GM10847 (cell line): ENCODE measurements around the gene PLA2G2E.

ENCODE experiments used
- POLR2A ChIP-seq: IDR thresholded peaks from 2 replicates; pipeline ENCODE4 v1.6.1; 2011; ENCODE audit not compliant: insufficient read length; ENCODE audit errors: extremely low read depth

Gene PLA2G2E, protein sequence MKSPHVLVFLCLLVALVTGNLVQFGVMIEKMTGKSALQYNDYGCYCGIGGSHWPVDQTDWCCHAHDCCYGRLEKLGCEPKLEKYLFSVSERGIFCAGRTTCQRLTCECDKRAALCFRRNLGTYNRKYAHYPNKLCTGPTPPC

DNA sequence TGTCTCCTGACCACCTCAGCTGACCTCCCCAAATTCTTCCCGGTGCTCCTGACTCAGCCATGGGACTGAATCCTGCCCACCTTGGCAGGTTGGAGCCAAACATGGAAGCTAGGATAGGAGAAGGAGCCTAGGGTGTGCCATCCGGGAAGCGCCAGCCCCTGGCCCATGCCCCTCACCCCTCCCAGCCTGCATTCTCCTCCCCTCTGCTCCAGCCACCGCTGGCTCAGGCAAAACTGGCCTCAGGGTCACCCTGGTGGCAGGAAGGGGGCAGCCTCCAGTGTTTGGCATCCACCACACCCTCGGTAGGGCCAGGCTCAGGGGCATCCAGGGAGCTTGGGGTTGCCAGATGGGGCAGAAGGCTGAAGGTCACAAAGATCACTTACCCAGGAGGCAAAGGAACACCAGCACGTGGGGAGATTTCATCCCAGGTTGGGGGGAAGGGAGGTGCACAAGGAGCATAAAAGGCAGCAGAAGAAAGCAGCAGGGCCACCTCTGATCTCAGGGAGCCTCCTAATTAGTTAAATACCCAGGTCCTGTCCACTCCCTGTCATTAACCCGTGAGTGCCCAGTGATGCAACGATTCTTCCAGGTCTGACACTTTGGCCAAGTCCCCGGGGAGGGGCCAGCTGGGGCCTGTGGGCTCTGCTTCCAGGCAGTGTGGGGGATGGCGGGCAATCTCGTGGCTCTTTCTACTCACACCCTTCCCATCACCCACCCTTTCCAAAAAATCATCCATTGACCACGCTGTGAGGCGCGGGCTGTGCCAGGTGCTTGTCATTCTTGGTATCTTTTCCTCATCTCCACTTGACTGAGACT lies at the start of gene PLA2G2E:
TSS of gene PLA2G2E (minus strand) at position 481 of the 816 bp plus-strand sequence. CDS start at position 423, 58 bp downstream.
- no peak for TF ChIP-seq POLR2A

DNA sequence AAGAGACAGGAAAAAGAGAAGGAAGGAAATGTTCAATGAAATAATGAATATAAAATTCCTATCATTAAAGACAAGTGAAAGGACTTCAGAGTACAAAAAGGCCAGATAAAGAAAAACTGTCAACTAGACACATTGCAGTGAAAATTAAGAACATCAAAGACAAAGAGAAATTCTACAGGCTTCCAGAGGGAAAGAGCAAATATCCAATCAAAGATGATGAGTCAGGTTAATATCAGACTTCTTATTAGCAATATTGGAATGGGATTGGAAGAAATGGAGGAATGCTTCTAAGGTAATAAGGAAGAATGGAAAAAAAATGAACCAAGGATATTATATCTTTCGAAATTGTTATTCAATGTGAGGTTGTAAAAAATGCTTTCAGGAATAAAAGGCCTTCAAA lies 48.2 kb upstream of the PLA2G2E start:
- no peak for TF ChIP-seq POLR2A

DNA sequence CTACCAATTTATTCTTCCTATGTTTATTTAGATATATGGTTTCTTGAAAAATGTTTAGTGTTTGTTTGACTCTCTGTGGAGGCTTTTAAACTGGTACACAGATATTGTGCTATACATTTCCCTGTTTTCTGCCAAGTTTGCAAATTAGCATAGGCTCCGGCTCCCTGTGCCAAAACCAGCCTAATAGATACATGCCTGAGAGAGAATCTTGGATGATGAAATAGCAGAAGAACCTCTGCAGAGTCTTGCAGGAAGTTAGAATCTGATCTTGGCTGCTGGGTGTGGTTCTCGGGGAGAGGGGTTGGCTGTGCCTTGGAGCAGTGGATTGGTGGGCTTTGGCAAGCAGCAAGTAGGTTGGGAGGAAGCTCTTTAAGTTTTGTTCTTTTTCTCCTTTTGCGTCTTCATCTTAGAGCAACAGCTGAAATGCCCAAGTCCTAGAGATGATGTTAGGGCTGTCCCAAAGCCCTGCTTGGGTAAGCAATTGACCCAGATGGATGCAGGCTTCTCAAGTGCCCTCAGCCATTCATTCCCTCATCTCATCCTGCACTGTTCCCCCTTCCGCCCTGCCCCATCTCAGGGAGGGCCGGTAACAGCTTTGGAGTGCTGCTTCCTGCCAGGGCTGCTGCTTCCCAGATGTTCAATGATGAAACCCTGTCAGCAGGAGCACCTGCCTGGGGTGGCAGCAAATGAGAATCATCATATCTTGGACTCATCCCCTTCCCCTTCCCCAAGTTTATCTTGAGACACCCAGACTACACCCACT lies 46.7 kb upstream of the PLA2G2E start:
- TF ChIP-seq POLR2A, result no peak

DNA sequence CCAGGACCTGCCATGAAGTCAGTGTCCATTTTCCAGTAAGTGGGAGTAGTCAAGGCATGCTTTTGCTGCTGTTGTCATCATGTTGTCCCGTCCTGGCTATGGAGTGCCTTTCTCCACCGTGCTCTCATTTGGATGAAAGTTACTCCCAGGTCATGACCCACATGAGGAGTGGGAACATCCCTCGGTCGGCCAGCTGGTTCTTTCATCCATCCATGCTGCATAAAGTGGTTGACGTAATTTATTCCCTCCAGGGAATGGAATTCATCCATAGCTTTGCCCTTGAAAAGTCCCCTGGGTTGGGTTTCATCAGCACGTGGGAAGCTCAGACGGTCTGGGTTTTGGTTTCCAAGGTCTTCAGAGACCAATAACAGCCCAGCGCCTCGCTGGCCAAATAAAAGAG lies 44.4 kb upstream of the PLA2G2E start:
- TF ChIP-seq POLR2A, result no peak

DNA sequence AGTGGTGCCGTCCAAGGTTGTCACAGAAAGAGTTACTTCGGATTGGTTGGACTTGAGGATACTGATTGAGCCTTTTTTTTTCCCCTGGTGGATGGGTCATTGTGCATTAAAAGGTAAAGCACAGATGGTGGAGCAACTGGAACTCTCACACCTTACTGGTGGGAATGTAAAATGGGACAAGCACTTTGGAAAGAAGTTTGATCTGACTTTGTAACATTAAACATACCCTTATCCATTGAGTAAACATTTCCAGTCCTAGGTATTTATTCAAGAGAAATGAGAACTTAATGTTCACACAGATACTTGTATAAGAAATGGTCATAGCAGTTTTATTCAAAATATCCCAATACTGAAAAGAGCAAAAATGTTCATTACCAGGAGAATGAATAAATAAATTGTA lies 41.1 kb upstream of the PLA2G2E start:
- TF ChIP-seq POLR2A, result no peak

DNA sequence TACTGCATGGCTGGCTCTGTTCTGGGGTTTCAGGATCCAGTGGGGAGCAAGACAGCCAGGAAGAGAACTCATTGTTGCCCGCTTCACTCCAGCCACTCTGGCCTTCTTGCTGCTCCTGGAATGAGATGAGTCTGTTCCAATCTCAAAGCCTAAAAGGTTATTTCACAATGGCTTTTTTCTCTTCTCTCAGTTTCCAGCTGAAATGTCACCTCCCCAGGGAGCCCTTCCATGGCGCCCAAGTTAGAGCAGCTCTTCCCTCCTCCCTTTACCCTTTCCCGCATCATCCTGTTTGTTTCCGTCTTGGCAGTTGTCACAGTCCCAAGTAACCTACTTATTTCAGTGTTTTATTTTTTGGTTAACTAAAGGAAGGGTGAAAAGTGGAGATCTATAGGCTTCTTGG lies 40.2 kb upstream of the PLA2G2E start:
- TF ChIP-seq POLR2A, result no peak

DNA sequence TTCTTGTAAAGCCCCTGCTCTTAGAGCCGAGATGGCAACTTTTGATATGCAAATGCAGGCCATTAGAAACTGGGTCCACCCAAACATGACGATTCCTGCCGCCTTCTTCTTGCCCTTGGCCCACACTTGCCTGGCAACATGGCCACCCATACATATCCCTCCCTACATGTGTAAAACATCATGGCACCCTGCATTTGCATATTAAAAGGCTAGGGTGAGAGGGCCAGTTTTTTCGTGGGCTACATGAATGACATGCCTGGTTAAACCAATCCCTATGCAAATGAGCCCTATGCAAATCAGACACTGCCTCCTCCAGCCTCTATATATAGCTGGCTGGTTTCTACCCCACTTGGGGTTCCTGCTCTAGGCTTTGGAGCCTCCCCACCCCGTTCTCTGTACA lies 37.2 kb upstream of the PLA2G2E start:
- no peak for TF ChIP-seq POLR2A

DNA sequence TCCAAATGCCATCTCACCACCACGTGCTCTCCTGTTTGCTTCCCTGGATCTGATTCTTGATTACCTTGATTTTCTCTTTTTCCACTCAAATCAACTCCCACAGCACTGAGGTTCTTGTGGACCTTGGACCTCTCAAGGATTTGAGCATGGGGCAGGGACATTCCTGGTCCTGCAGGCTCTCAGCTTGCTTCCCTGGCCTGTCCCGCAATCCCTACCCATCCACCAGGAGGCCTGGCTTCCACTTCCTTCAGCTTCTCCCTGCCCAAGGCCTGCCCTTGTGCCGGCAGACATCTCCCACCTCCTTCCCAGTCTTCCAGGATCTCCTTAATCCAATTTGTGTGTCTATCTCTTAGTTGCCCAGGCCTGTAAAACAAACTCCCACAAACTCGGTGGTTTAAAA lies 34.4 kb upstream of the PLA2G2E start:
- no peak for TF ChIP-seq POLR2A

DNA sequence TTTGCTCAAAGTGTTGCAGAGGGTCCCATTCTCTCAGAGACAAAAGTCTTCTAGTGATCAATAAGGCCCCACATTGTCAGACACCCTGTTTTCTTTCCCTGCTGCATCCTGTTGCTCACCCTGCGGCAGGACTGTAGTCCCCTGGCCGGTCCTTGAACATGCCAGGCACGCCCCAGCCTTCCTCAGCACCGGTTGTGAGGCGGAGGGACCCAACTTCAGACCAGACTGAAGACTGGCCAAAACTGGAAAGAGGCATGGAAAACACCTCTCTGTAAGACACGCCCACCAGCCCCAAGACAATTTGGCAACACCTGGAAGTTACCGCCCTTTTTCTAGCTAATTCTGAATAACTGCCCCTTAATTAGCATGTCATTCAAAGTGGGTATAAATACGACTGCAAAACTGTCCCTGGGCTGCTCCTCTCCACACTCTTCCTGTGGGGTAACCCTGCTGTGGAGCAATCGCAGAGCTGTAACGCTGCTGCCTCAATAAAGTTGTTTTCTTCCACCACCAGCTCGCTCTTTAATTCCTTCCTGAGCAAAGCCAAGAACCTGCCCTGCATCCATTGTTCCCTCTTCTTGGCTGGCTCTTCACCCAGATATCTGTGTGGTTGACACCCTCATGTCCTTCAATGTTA lies 32.2 kb upstream of the PLA2G2E start:
- TF ChIP-seq POLR2A, result no peak

DNA sequence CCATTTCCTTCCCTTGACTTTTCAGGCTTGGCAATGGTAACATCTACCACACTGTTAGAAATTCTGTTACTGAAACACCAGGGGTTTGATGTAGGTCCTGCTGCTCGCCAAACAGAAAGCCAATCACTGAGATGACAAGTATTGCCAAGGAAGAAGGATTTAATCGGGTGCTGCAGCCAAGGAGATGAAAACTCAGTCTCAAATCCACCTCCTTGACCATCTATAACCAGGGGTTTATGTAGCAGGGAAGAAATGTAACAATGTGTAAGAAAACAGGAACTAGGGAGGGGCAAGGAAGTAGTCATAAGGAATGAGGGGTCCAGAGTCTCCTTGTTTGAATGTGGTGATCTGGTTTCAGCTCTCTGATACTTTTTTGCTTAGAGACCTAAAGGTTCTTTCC lies 30.6 kb upstream of the PLA2G2E start:
- no peak for TF ChIP-seq POLR2A

DNA sequence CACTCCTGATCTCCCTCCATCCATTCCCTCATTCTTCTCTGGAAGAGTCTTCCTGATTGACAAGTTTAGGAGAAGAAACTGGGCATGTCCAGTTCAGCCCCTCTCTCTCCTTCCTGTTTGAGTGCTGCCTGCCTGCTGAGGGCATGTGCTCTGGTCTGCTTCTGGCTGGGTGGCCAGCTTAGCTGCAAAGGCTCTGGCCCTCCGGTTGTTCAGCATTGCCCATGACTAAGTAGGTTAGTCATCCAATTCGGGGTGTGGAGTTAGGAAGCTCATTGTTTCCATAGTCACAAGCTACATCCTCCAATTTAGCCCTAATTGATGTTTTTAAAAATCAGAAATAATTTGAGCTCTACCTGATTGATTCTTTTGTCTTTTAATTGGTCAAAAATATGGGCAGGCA lies 25.6 kb upstream of the PLA2G2E start:
- TF ChIP-seq POLR2A, result no peak

DNA sequence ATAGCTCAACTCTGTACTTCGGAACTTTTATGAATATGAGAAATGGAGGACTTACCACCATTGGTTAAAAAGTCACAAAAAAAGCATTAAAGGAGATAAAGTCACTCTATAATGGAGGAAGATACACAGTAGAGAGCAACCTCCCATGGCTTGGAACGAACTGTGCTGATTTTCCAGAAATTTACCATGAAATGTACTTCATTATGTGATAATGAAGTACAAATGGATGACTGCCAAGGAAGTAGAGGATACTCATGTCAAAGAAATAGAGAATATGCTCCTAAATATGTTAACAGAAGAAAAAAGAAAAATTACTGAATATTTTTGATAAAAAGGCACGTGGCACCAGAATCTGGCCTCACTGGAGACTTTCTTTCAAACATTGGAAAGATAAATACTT lies 23.6 kb upstream of the PLA2G2E start:
- TF ChIP-seq POLR2A, result no peak

DNA sequence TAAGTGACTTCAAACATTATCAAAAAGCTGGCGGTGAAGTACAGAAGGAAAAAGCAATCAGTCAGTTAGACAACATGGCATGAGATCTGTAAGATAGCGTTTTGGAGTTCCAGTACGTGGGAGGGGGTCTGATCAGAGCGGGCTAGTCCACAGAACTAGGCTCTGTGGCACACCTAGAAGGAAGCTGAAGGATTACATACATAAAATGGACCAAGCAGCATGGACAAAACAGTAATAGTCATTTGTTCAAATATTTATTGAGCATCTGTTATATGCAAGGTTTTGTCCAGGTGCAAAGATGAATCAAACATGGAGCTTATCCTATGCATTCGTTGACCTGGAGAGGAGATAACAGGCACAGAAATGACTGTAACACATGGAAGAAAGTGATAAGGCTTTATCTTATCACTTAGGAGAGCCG lies 22.9 kb upstream of the PLA2G2E start:
- TF ChIP-seq POLR2A, result no peak

DNA sequence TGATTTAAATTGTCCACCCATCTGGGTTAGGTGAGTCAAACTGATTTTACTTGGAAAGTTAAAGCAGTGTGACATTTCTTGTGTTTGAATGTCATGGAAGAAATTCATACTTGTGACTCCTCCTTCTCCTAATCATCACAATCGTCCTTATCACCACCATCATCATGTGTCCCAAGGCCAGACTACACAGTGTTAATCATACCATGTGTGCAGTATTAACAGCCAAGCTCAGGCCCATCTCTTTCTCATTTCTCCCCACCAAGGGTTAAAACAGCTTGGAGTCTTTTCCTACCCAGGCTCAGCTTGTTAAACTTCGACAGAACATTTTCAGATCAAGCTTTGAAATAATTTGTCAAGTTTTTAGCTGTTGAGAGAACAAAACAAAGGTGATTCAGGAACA lies 22.5 kb upstream of the PLA2G2E start:
- no peak for TF ChIP-seq POLR2A

DNA sequence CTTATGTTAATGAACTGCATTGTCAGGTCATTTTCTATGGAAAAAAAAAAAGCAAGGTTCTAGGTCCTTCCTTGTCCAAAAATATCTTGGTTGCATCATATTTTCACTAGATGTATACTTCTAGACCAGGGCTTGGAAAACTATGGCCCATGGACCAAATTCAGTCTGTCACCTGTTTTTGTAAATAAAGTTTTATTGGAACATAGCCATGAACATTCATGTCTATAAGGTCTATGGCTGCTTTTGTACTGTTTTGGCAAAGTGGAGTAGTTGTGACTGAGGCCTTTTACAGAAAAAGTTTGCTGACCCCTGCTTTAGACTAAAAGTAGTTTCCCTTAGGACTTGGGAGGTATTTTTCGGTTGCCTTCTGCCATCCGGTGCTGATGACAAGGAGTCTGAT lies 19.2 kb upstream of the PLA2G2E start:
- no peak for TF ChIP-seq POLR2A

DNA sequence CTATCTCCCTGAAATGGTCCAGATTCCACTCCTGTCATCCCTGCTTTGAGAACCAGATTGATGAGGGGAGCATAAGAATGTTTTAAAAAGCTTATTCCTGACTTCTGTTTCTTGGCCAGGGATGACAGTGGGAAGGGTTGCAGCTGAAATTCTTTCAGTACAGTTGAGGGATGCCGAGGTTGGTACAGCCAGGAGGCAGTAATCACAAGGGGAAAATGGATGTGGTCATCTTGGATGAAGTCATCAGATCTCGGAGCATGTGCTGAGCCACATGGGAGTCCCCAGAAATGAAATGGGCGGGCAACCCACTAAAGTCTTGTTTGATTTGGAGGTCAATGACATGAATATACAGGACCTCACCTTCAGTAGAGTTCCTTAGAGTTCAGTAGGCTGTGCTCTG lies 18.7 kb upstream of the PLA2G2E start:
- TF ChIP-seq POLR2A, result no peak

DNA sequence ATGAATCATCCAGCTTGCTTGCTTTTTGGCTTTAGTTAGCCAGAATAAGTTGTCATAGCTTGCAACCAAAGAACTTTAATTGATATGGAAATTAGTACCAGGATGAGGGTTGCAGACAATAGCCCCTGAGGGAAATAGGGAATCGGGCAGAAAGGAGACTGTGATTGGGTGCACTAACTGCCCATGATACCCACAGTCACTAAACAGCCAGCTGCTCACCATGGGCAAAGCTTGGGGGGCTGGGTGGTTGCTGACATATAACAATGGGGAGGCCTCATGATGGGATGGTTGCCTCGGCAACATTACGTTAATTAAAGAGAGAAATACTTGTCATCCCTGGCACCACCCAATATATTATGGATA lies 17.8 kb upstream of the PLA2G2E start:
- no peak for TF ChIP-seq POLR2A
